ENCODE results near the gene TRAPPC11.

GRCh38 chr4:183627979-183628588 lies 31.0 kb upstream of the TRAPPC11 start:
- no peak for TF ChIP-seq CTCF (IDR thresholded peaks at IDR 0.05; ENCODE audit: insufficient read depth, low read length, poor library complexity, severe bottlenecking)
- no peak for TF ChIP-seq EZH2phosphoT487 (conservative IDR thresholded peaks at IDR 0.05; ENCODE audit: low read length)

All from SU-DHL-6 (cell line).